Femur (tissue), 1 donor: ENCODE data around the gene MYL2.

Experiments
- DNase-seq: peaks from one replicate; pipeline ENCODE4 v3.0.0-alpha.2; 2017

MYL2 gene

DNA sequence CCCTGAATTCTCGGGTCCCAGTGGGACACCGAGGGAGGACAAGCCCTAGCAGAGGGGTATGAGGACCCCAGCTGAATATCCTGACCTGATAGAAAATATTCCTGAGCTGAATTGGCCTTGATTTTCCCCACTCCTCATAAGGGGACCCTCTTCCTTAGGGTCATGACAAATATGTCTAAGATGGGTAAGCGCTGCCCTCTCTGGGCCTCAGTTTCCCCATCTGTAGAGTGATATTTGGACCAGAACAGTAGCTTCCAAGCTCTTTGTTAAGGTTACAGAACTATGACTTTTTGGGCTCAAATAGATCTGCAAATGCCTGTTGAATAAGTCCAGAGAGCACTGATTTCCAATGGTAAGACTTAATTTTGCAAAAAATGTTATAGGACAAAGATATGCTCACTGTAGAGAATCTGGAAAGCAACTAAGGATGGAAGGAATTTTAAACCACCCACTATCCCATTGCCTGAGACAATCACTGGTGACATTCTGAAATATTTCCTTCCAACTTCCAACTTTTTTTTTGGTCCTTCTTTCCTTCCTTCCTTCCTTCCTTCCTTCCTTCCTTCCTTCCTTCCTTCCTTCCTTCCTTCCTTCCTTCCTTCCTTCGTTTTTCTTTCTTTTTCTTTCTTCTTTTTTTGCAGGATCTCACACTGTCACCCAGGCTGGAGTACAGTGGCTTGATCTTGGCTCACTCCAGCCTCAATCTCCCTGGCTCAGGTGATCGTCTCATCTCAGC lies 32.0 kb downstream of the MYL2 start:
- DNase-seq = no peak

DNA sequence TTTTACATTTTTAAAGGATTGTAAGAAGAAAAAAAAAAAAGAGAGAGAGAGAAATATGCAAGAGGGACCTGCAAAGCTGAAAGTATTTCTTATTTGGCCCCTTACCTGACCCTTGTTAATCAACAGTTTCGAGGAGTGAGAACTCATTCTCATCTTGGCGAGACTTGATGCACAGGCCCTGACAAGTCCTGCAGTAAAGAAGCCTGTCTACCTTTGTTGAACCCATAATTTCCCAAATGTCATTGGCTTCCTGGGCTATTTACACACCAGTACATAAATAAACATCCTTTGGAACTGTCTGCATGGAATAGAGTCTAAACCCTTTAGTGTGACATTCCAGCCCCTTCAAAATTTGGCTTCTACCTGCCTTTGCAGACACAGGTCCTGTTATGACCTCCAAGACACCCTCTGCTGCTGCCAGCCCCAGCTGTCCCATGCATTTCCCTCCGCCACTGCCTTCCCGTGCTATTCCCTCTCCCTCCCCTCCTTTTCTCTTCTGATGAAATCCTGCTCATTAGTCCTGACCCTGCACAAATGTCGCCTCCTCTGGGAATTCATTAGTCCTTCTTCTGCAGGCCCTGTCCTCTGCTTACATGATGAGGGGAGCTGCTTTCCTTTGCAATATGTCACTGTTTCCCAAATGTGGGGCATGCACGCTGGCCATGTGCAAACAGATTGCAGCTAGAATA lies 35.1 kb downstream of the MYL2 start:
- no peak for DNase-seq

GRCh38 chr12:110883251-110883650 lies 37.1 kb downstream of the MYL2 start:
- DNase-seq = no peak

GRCh38 chr12:110880651-110881050 lies 39.7 kb downstream of the MYL2 start:
- no peak for DNase-seq

GRCh38 chr12:110874781-110875180 lies 45.6 kb downstream of the MYL2 start:
- DNase-seq = no peak

GRCh38 chr12:110874351-110874750 lies 46.0 kb downstream of the MYL2 start:
- DNase-seq = no peak

GRCh38 chr12:110872100-110872499 lies 48.3 kb downstream of the MYL2 start:
- no peak for DNase-seq

- DNase-seq = no peak
Measured at GRCh38 chr12:110869803-110870202, 50.6 kb downstream of the MYL2 start.

GRCh38 chr12:110869026-110869425 lies 51.4 kb downstream of the MYL2 start:
- DNase-seq = no peak

DNA sequence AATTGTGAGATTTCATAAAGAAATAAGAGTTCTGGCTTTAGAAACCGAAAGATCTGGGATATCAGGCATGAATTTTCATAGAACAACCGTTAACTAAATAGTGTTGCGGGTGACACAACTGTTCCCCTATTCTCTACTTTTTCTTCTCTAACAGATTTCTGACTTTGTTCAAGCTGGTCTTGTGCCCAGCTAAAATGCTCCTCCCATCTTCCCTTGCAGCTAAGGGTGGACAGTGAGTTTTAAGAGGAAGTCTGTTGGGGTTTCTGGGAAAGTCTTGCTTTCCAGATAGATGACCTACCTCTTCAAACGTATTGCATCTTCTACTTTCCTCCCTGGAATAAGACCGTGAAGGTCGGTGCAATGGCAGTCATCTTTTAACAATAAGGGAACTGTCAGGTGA lies 54.9 kb downstream of the MYL2 start:
- no peak for DNase-seq

GRCh38 chr12:110863161-110863560 lies 57.2 kb downstream of the MYL2 start:
- no peak for DNase-seq

GRCh38 chr12:110862329-110862728 lies 58.0 kb downstream of the MYL2 start:
- no peak for DNase-seq

DNA sequence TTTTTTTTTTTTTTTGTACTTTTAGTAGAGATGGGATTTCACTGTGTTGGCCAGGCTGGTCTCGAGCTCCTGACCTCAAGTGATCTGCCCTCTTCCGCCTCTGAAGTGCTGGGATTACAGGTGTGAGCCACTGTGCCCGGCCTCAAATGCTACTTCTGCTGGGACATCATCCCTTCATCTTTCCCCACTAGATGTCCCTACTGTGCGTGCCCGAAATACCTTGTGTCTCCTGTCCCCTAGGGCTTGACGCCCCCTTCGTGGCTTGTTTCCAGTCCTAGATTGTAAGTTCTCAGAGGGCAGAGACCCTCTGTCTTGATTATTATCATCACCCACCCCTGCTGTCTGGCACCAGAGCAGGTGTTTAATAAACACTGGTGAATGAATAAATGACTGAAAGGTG lies 58.6 kb downstream of the MYL2 start:
- no peak for DNase-seq
